HepG2 (cell line): ENCODE data around the gene ASF1B. TPM values are rescaled to one million over a fixed set of nuclear protein-coding genes. Genes with fewer than 3 reads are reported as not detected.

Source experiments
- ATAC-seq: fragments of 200-7000 bp; cut with Tn5 transposase; 3 replicates; pipeline ENCODE4 v1.9.1; 2020; ENCODE audit warnings: mild to moderate bottlenecking, moderate library complexity
- BruUV-seq: library from RNA; stranded (reverse); fragments of 400-500 nt; replicated peaks from 2 replicates; lab custom pipeline; 2021; lab: Mats Ljungman, UMichigan
- CTCF ChIA-PET: fragments of 300-600 bp; formaldehyde crosslinking; extraction: SDS; loops from one replicate; lab custom pipeline; 2021; ENCODE audit warnings: low total read pairs, inconsistent platforms, low intra/inter-chr PET ratio; lab: Yijun Ruan, JAX
- POLR2A ChIA-PET: fragments of 350-600 bp; sonication (Branson Sonifier 250); formaldehyde crosslinking; loops from one replicate; lab custom pipeline; 2020; ENCODE audit warnings: antibody characterized with exemption, inconsistent platforms; lab: Yijun Ruan, JAX
- DNase-seq: peaks from one replicate; pipeline ENCODE4 v3.0.0-alpha.2; 2015; ENCODE audit warnings: low spot score
- FAIRE-seq: peaks from 3 replicates; lab custom pipeline; 2011; peaks lifted over from hg19 to GRCh38; lab: Jason Lieb, UNC
- H2AFZ ChIP-seq: one replicate; pipeline ENCODE4 v1.6.1; 2011; ENCODE audit warnings: low read length, inconsistent platforms
- H3K27ac ChIP-seq: fragments of 300-600 bp; 3 replicates; pipeline ENCODE4 v1.8.0; 2011; ENCODE audit warnings: mixed run types, mild to moderate bottlenecking, mixed read lengths, low read length, inconsistent platforms; ENCODE audit not compliant: insufficient read depth; ENCODE audit errors: extremely low read length
- H3K27me3 ChIP-seq, 2 experiments: fragments of 200-600 bp in 1 of 2; 2 replicates in 1 of 2; 3 replicates in 1 of 2; pipeline versions ENCODE4 v1.6.0 to v1.8.0; 2011; ENCODE audit warnings: low read length in 2 of 2, mild to moderate bottlenecking in 2 of 2, moderate library complexity in 2 of 2, inconsistent platforms in 1 of 2; ENCODE audit not compliant: insufficient read depth in 2 of 2, control insufficient read depth in 1 of 2
- H3K36me3 ChIP-seq, 2 experiments: fragments of 200-600 bp in 1 of 2; replicated peaks in 1 of 2; 2 replicates in 1 of 2; 3 replicates in 1 of 2; pipeline versions ENCODE4 v1.5.1 to v1.8.0; 2011; ENCODE audit warnings: low read length in 2 of 2, inconsistent platforms in 1 of 2; ENCODE audit not compliant: insufficient read depth in 2 of 2, control insufficient read depth in 1 of 2
- H3K4me1 ChIP-seq: 2 replicates; pipeline ENCODE4 v1.5.1; 2012; ENCODE audit warnings: low read length, inconsistent platforms; ENCODE audit not compliant: insufficient read depth
- H3K4me2 ChIP-seq: 2 replicates; pipeline ENCODE4 v1.6.0; 2011; ENCODE audit warnings: low read depth, low read length, inconsistent platforms
- H3K4me3 ChIP-seq, 3 experiments: fragments of 200-600 bp in 1 of 3; sonication (generic), shearing (Covaris generic) in 1 of 3; replicated peaks in 1 of 3; 2 replicates each; pipeline ENCODE4 v1.5.1; 2011 to 2016; ENCODE audit warnings: low read length in 3 of 3, inconsistent platforms in 2 of 3, low read depth in 2 of 3, mild to moderate bottlenecking in 2 of 3, control low read depth in 1 of 3, mixed read lengths in 1 of 3; ENCODE audit not compliant: insufficient read depth in 1 of 3
- H3K79me2 ChIP-seq: one replicate; pipeline ENCODE4 v1.6.1; 2011; ENCODE audit warnings: low read length, inconsistent platforms; ENCODE audit not compliant: insufficient read depth
- H3K9ac ChIP-seq: 2 replicates; pipeline ENCODE4 v1.6.0; 2011; ENCODE audit warnings: mild to moderate bottlenecking, low read depth, low read length, inconsistent platforms; ENCODE audit not compliant: insufficient read depth
- H3K9me3 ChIP-seq: 2 replicates; pipeline ENCODE4 v1.5.1; 2012; ENCODE audit warnings: mild to moderate bottlenecking, low read length
- H4K20me1 ChIP-seq: 2 replicates; pipeline ENCODE4 v1.6.0; 2011; ENCODE audit warnings: inconsistent platforms, mild to moderate bottlenecking, low read length, moderate library complexity; ENCODE audit not compliant: insufficient read depth
- ATRX ChIP-seq: sonication (generic); formaldehyde crosslinking; IDR thresholded peaks from 2 replicates; pipeline ENCODE4 v1.4.0; 2020; ENCODE audit warnings: missing genetic modification reagents, borderline replicate concordance
- BCL6 ChIP-seq: IDR thresholded peaks from 2 replicates; pipeline ENCODE4 v1.6.1; 2016; ENCODE audit warnings: missing genetic modification reagents, missing compliant biosample characterization
- FOSL2 ChIP-seq: sonication (generic); formaldehyde crosslinking; IDR thresholded peaks from 2 replicates; pipeline ENCODE4 v1.4.0; 2020; ENCODE audit warnings: missing genetic modification reagents
- IKZF4 ChIP-seq: sonication (generic); formaldehyde crosslinking; IDR thresholded peaks from 2 replicates; pipeline ENCODE4 v1.5.1; 2020; ENCODE audit warnings: borderline replicate concordance, mild to moderate bottlenecking, low read depth, missing genetic modification reagents; ENCODE audit errors: not compliant biosample characterization
- NFATC3 ChIP-seq: sonication (generic); formaldehyde crosslinking; IDR thresholded peaks from 2 replicates; pipeline ENCODE4 v1.5.1; 2020; ENCODE audit warnings: mild to moderate bottlenecking, missing genetic modification reagents
- NFIC ChIP-seq: IDR thresholded peaks from 2 replicates; pipeline ENCODE4 v1.6.1; 2012; ENCODE audit warnings: mild to moderate bottlenecking, low read length, inconsistent platforms
- NPAS2 ChIP-seq: sonication (generic); formaldehyde crosslinking; IDR thresholded peaks from 2 replicates; pipeline ENCODE4 v1.8.0; 2022; ENCODE audit warnings: mild to moderate bottlenecking, missing genetic modification reagents, borderline replicate concordance
- ZBTB7B ChIP-seq: sonication (generic); formaldehyde crosslinking; IDR thresholded peaks from 2 replicates; pipeline ENCODE4 v1.4.0; 2020; ENCODE audit warnings: missing genetic modification reagents
- ZIK1 ChIP-seq: sonication (generic); formaldehyde crosslinking; IDR thresholded peaks from 2 replicates; pipeline ENCODE4 v1.5.0; 2020; ENCODE audit warnings: mild to moderate bottlenecking, low read depth, missing genetic modification reagents, borderline replicate concordance
- ZMAT3 ChIP-seq: sonication (generic); formaldehyde crosslinking; conservative IDR thresholded peaks from 2 replicates; pipeline ENCODE4 v1.7.0; 2021; ENCODE audit warnings: missing genetic modification reagents
- ZNF20 ChIP-seq: sonication (generic); formaldehyde crosslinking; IDR thresholded peaks from 2 replicates; pipeline ENCODE4 v1.4.0; 2020; ENCODE audit warnings: mild to moderate bottlenecking, moderate library complexity, missing genetic modification reagents
- ZNF232 ChIP-seq: sonication (generic); formaldehyde crosslinking; IDR thresholded peaks from 2 replicates; pipeline ENCODE4 v1.4.0; 2020; ENCODE audit warnings: missing genetic modification reagents, borderline replicate concordance
- ZNF614 ChIP-seq: IDR thresholded peaks from 2 replicates; pipeline ENCODE4 v1.6.1; 2018; ENCODE audit warnings: missing biosample characterization, missing genetic modification reagents, inconsistent platforms, borderline replicate concordance
- WGBS: methylation state at CpG from one replicate; pipeline ENCODE4 v1.1.6; 2017; ENCODE audit warnings: low lambda C conversion rate; 5-methylcytosine and 5-hydroxymethylcytosine counted together
- in situ Hi-C: cut with HindIII; loops from 2 replicates; pipeline ENCODE4 v1.10.0; 2017; ENCODE audit warnings: low pct_unique_long_range_greater_than_20kb; ENCODE audit not compliant: extremely low pct_ligation_motif_present
- intact Hi-C: fragments of 100-400 bp; cut with micrococcal nuclease; formaldehyde crosslinking; loops from one replicate; pipeline ENCODE4 v1.10.0; 2022; ENCODE audit not compliant: unreplicated experiment
- polyA plus RNA-seq, 8 experiments: library from polyadenylated mRNA; depleted of rRNA in 3 of 8; stranded (reverse) in 7 of 8; unstranded in 1 of 8; fragments of >200 nt; fragmentation: Illumina TruSeq in 4 of 8; extraction: Trizol in 4 of 8; gene quantifications; 2 replicates each; pipeline versions ENCODE4 v1.2.1 to v1.2.3, GENCODE V29; 2011 to 2016; ENCODE audit warnings: low read depth in 4 of 8, missing spikeins in 1 of 8, mixed read lengths in 1 of 8; ENCODE audit not compliant: insufficient read depth in 1 of 8
- total RNA-seq, 5 experiments: library from RNA; depleted of rRNA; stranded (reverse); fragments of >200 nt; fragmentation: Illumina TruSeq; extraction: Trizol; gene quantifications; 2 replicates each; pipeline ENCODE4 v1.2.3, GENCODE V29; 2016; ENCODE audit warnings: low read depth in 1 of 5
- TF ChIP-seq, protein P1 (sequence below): sonication (generic); formaldehyde crosslinking; IDR thresholded peaks from 2 replicates; pipeline ENCODE4 v1.4.0; 2020; ENCODE audit warnings: low read depth, mild to moderate bottlenecking, missing genetic modification reagents
- TF ChIP-seq, protein P2 (sequence below): sonication (generic); formaldehyde crosslinking; conservative IDR thresholded peaks from 2 replicates; pipeline ENCODE4 v1.4.0; 2020; ENCODE audit warnings: missing genetic modification reagents
- TF ChIP-seq, protein P3 (sequence below): IDR thresholded peaks from 2 replicates; pipeline ENCODE4 v1.6.1; 2016

ASF1B gene
- total and polyA plus RNA-seq, 2 of the 13 experiments (the other 11 are each of a cell fraction or from before 2014, with no cell fraction given), result 18.2 to 24.8 TPM

GRCh38 chr19:14119146-14119545 lies 17.2 kb downstream of the ASF1B start:
- ChIA-PET CTCF (interaction anchor here (1.7 kb wide), 1 partner anchor 18 kb away, joined by 6 read pairs; the partner anchor contains the start of gene ASF1B), POLR2A (interaction anchor here (1.0 to 2.5 kb wide), 3 partner anchors 9 to 23 kb away, joined by 3 to 21 read pairs (median 3); partner anchors contain the start of gene ASF1B)
- Histone ChIP-seq H3K4me2 (peak overlapping the region; percentile 100), H3K4me3 (peak overlapping the region; percentile 66 to 86 (median 75)), H3K9ac (peak overlapping the region; percentile 89), H3K79me2 (peaks cover 12% of the 10 kb centered on the region), H3K9me3 (no peaks in the 10 kb centered on the region), H3K36me3 (peaks cover 0 to 4% of the 10 kb centered on the region in 2 experiments; a peak in 2 of 5 replicates), H3K27me3 (no peaks in the 10 kb centered on the region; a peak in 1 of 5 replicates), H4K20me1 (no peaks in the 10 kb centered on the region), H3K27ac (peak overlapping the region; percentile 96), H2AFZ (no peak overlapping the region), H3K4me1 (peaks cover 41% of the 10 kb centered on the region)
- ATAC-seq (no peak), FAIRE-seq (no peak), DNase-seq (no peak)
- BruUV-seq, result TSS peak; percentile 82
- in situ Hi-C loops, result no loop called here
- no peak for TF ChIP-seq BCL6 (CRISPR knock-in tag)
- TF ChIP-seq ZMAT3 (CRISPR knock-in tag), result no peak
- TF ChIP-seq ZNF20 (CRISPR knock-in tag), result no peak
- TF ChIP-seq ZNF614 (CRISPR knock-in tag), result no peak
- TF ChIP-seq NFIC, result no peak
- TF ChIP-seq, protein P1, sequence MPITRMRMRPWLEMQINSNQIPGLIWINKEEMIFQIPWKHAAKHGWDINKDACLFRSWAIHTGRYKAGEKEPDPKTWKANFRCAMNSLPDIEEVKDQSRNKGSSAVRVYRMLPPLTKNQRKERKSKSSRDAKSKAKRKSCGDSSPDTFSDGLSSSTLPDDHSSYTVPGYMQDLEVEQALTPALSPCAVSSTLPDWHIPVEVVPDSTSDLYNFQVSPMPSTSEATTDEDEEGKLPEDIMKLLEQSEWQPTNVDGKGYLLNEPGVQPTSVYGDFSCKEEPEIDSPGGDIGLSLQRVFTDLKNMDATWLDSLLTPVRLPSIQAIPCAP (CRISPR knock-in tag), result no peak
- TF ChIP-seq NFATC3 (CRISPR knock-in tag), result no peak
- TF ChIP-seq ZNF232 (CRISPR knock-in tag), result no peak
- no peak for TF ChIP-seq ZBTB7B (CRISPR knock-in tag)
- TF ChIP-seq ZIK1 (CRISPR knock-in tag), result no peak
- no peak for TF ChIP-seq NPAS2 (CRISPR knock-in tag)
- TF ChIP-seq ATRX (CRISPR knock-in tag), result no peak
- TF ChIP-seq, protein P2, sequence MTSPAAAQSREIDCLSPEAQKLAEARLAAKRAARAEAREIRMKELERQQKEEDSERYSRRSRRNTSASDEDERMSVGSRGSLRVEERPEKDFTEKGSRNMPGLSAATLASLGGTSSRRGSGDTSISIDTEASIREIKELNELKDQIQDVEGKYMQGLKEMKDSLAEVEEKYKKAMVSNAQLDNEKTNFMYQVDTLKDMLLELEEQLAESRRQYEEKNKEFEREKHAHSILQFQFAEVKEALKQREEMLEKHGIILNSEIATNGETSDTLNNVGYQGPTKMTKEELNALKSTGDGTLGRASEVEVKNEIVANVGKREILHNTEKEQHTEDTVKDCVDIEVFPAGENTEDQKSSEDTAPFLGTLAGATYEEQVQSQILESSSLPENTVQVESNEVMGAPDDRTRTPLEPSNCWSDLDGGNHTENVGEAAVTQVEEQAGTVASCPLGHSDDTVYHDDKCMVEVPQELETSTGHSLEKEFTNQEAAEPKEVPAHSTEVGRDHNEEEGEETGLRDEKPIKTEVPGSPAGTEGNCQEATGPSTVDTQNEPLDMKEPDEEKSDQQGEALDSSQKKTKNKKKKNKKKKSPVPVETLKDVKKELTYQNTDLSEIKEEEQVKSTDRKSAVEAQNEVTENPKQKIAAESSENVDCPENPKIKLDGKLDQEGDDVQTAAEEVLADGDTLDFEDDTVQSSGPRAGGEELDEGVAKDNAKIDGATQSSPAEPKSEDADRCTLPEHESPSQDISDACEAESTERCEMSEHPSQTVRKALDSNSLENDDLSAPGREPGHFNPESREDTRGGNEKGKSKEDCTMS (CRISPR knock-in tag), result no peak
- TF ChIP-seq, protein P3, sequence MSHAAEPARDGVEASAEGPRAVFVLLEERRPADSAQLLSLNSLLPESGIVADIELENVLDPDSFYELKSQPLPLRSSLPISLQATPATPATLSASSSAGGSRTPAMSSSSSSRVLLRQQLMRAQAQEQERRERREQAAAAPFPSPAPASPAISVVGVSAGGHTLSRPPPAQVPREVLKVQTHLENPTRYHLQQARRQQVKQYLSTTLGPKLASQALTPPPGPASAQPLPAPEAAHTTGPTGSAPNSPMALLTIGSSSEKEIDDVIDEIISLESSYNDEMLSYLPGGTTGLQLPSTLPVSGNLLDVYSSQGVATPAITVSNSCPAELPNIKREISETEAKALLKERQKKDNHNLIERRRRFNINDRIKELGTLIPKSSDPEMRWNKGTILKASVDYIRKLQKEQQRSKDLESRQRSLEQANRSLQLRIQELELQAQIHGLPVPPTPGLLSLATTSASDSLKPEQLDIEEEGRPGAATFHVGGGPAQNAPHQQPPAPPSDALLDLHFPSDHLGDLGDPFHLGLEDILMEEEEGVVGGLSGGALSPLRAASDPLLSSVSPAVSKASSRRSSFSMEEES (CRISPR knock-in tag), result no peak
- no peak for TF ChIP-seq IKZF4 (CRISPR knock-in tag)
- TF ChIP-seq FOSL2 (CRISPR knock-in tag), result no peak
- intact Hi-C loops, result loop anchor here (5.0 kb wide), 1 partner anchor 37 kb away; no protein-coding TSS in a partner anchor
- WGBS, result 37% methylated on average over 3 of the region's 3 CpGs
